Panc1 (cell line): ENCODE results near the gene GDAP1L1. TPM values are rescaled to one million over a fixed set of nuclear protein-coding genes. Genes with fewer than 3 reads are reported as not detected.

Experiments used
- ATAC-seq: fragments of 200-7000 bp; cut with Tn5 transposase; 2 replicates; pipeline ENCODE4 v1.9.1; 2020; ENCODE audit warnings: mild to moderate bottlenecking, moderate library complexity
- Bru-seq: library from RNA; stranded (reverse); fragments of 400-500 nt; gene quantifications from one replicate; lab custom pipeline; 2021; lab: Mats Ljungman, UMichigan
- BruChase-seq, 2 experiments: library from RNA; stranded (reverse); fragments of 400-500 nt; gene quantifications; one replicate each; lab custom pipeline; 2021; lab: Mats Ljungman, UMichigan
- BruUV-seq: library from RNA; stranded (reverse); fragments of 400-500 nt; replicated peaks from 2 replicates; lab custom pipeline; 2021; lab: Mats Ljungman, UMichigan
- CTCF ChIA-PET: fragments of 300-600 bp; sonication (Branson Sonifier 250); formaldehyde crosslinking; loops from one replicate; lab custom pipeline; 2022; ENCODE audit warnings: antibody characterized with exemption; lab: Charles Lee
- POLR2A ChIA-PET: fragments of 300-600 bp; sonication (Branson Sonifier 250); formaldehyde crosslinking; loops from one replicate; lab custom pipeline; 2022; ENCODE audit warnings: antibody characterized with exemption; lab: Charles Lee
- DNase-seq: peaks from one replicate; pipeline ENCODE4 v3.0.0-alpha.2; 2010; ENCODE audit warnings: low read depth, low spot score
- H3K27ac ChIP-seq: 2 replicates; pipeline ENCODE4 v1.5.1; 2011; ENCODE audit warnings: mild to moderate bottlenecking, low read length, inconsistent platforms
- H3K27me3 ChIP-seq: fragments of 200-500 bp; sonication (Bioruptor generic); 2 replicates; pipeline ENCODE4 v1.6.0; 2014; ENCODE audit warnings: low read length, inconsistent platforms; ENCODE audit not compliant: control insufficient read depth, insufficient read depth
- H3K36me3 ChIP-seq: fragments of 200-500 bp; sonication (Bioruptor generic); 2 replicates; pipeline ENCODE4 v1.5.1; 2014; ENCODE audit warnings: inconsistent platforms, mild to moderate bottlenecking, low read length, moderate library complexity; ENCODE audit not compliant: control insufficient read depth, insufficient read depth
- H3K4me1 ChIP-seq: 2 replicates; pipeline ENCODE4 v1.5.1; 2011; ENCODE audit warnings: inconsistent platforms, mild to moderate bottlenecking, low read length, moderate library complexity; ENCODE audit not compliant: control insufficient read depth, insufficient read depth
- H3K4me3 ChIP-seq, 2 experiments: 2 replicates each; pipeline ENCODE4 v1.5.1; 2011 to 2012; ENCODE audit warnings: low read depth in 2 of 2, low read length in 2 of 2, mild to moderate bottlenecking in 2 of 2, inconsistent platforms in 1 of 2, moderate library complexity in 1 of 2
- H3K9me3 ChIP-seq: fragments of 200-500 bp; sonication (Bioruptor generic); 2 replicates; pipeline ENCODE4 v1.5.1; 2014; ENCODE audit warnings: low read depth, mild to moderate bottlenecking, inconsistent platforms, low read length, moderate library complexity; ENCODE audit not compliant: control insufficient read depth, insufficient read depth
- CTCF ChIP-seq: fragments of 450-650 bp; IDR thresholded peaks from 2 replicates; pipeline ENCODE4 v1.5.1; 2017; ENCODE audit warnings: mild to moderate bottlenecking
- POLR2AphosphoS5 ChIP-seq: IDR thresholded peaks from 2 replicates; pipeline ENCODE4 v1.6.1; 2012; ENCODE audit warnings: mild to moderate bottlenecking, low read depth, low read length, moderate library complexity
- REST ChIP-seq, 2 experiments: IDR thresholded peaks; 2 replicates each; pipeline ENCODE4 v1.6.1; 2011 to 2012; ENCODE audit warnings: low read depth in 2 of 2, control low read depth in 1 of 2, low read length in 1 of 2, mild to moderate bottlenecking in 1 of 2, moderate library complexity in 1 of 2; ENCODE audit not compliant: insufficient read depth in 1 of 2
- SIN3A ChIP-seq: IDR thresholded peaks from 2 replicates; pipeline ENCODE4 v1.6.1; 2012; ENCODE audit warnings: low read depth, mild to moderate bottlenecking, low read length, moderate library complexity, borderline replicate concordance; ENCODE audit not compliant: insufficient read depth
- TCF7L2 ChIP-seq: IDR thresholded peaks from 2 replicates; pipeline ENCODE4 v1.6.1; 2011; ENCODE audit warnings: mild to moderate bottlenecking, low read depth, low read length, inconsistent platforms
- in situ Hi-C: cut with HindIII; loops from 2 replicates; pipeline ENCODE4 v1.10.0; 2016; ENCODE audit warnings: low sequenced_read_pairs, low pct_unique_long_range_greater_than_20kb
- intact Hi-C: fragments of 100-400 bp; cut with micrococcal nuclease; formaldehyde crosslinking; loops from one replicate; pipeline ENCODE4 v1.10.0; 2022; ENCODE audit not compliant: unreplicated experiment
- long read RNA-seq: library from polyadenylated mRNA; unstranded; transcript quantifications from one replicate; pipeline ENCODE4 v2.0.0, GENCODE V29; 2021; ENCODE audit not compliant: unreplicated experiment
- polyA plus RNA-seq: library from polyadenylated mRNA; unstranded; fragments of >200 nt; gene quantifications from one replicate; pipeline ENCODE4 v1.2.1, GENCODE V29; 2012; ENCODE audit warnings: missing spikeins; ENCODE audit not compliant: insufficient read length
- total RNA-seq: library from RNA; stranded (reverse); gene quantifications from one replicate; pipeline ENCODE4 v1.2.1, GENCODE V29; 2021; ENCODE audit not compliant: unreplicated experiment

GDAP1L1 gene
- total RNA-seq (not detected), Bru-seq, nascent RNA (not detected), BruChase-seq, experiment 1, labeled RNA remaining after a 2-hour chase (percentile 10 among the genes with signal in this experiment), BruChase-seq, experiment 2, labeled RNA remaining after a 6-hour chase (percentile 16 among the genes with signal in this experiment)
- polyA plus RNA-seq = 0.55 TPM
- long read RNA-seq, partial matches to known transcripts = 0 of 1 reads
- long read RNA-seq, other reads (novel, unspliced or antisense) = 1 of 1 reads

- CTCF ChIA-PET = no interaction called here
- DNase-seq = no peak
- no peaks in the 10 kb centered on the region for H3K36me3 ChIP-seq
- ATAC-seq = no peak
- no peak within 1 kb of the TSS for H3K27ac ChIP-seq
- no peaks in the 10 kb centered on the region for H3K4me1 ChIP-seq
- no peaks in the 10 kb centered on the region for H3K27me3 ChIP-seq
- no peak within 1 kb of the TSS; a peak in 1 of 4 replicates for H3K4me3 ChIP-seq
- H3K9me3 ChIP-seq = no peaks in the 10 kb centered on the region
- POLR2A ChIA-PET = no interaction called here
- in situ Hi-C loops (no loop called here), intact Hi-C loops (no loop called here)
- no TSS peak for BruUV-seq
- TF ChIP-seq REST (IDR thresholded peaks at IDR 0.05; ENCODE audit: insufficient read depth in 1 of 2, low read depth in 2 of 2, low read length in 1 of 2) = no peak
- no peak for TF ChIP-seq TCF7L2
- no peak for TF ChIP-seq POLR2AphosphoS5
- no peak for TF ChIP-seq CTCF
- no peak for TF ChIP-seq SIN3A
Measured at GRCh38 chr20:44247131-44247571, at the start of gene GDAP1L1. TSS of gene GDAP1L1 (plus strand) at chr20:44247308. CDS start at chr20:44247335, 27 bp downstream.

- CTCF ChIA-PET = no interaction called here
- no peaks in the 10 kb centered on the region for H3K27me3 ChIP-seq
- H3K4me1 ChIP-seq = peaks cover 4% of the 10 kb centered on the region; the same call in 1 of the 2 replicates
- BruUV-seq = no TSS peak
- H3K36me3 ChIP-seq = peaks cover 32% of the 10 kb centered on the region
- H3K4me3 ChIP-seq = no peak overlapping the region
- no peak for ATAC-seq
- intact Hi-C loops (no loop called here), in situ Hi-C loops (no loop called here)
- H3K9me3 ChIP-seq = no peaks in the 10 kb centered on the region
- TF ChIP-seq SIN3A (no peak), POLR2AphosphoS5 (no peak), CTCF (no peak), TCF7L2 (no peak), REST (IDR thresholded peaks at IDR 0.05; ENCODE audit: insufficient read depth in 1 of 2, low read depth in 2 of 2, low read length in 1 of 2) (no peak)
- H3K27ac ChIP-seq = no peak overlapping the region
- POLR2A ChIA-PET = no interaction called here
- no peak for DNase-seq
Measured at GRCh38 chr20:44198872-44199271, 48.2 kb upstream of the GDAP1L1 start.
